Upper lobe of right lung (tissue), 1 donor: ENCODE data around the gene P2RX7. TPM values are rescaled to one million over a fixed set of nuclear protein-coding genes. Genes with fewer than 3 reads are reported as not detected.
A peak's percentile ranks its signal among the peaks of the same experiment; 100 is the strongest.
"Not testable (repeated sequence)": the region's sequence is repeated elsewhere in the genome, so short reads cannot be mapped to it uniquely, and the experiment has no call there.

Source experiments
- ATAC-seq: fragments of 200-7000 bp; cut with Tn5 transposase; one replicate; pipeline ENCODE4 v1.9.1; 2020; ENCODE audit warnings: mild to moderate bottlenecking, moderate library complexity
- DNase-seq: peaks from one replicate; pipeline ENCODE4 v3.0.0-alpha.2; 2020
- H3K27ac ChIP-seq: fragments of 200-600 bp; one replicate; pipeline ENCODE4 v1.8.0; 2022
- H3K27me3 ChIP-seq: fragments of 200-600 bp; one replicate; pipeline ENCODE4 v1.8.0; 2022; ENCODE audit warnings: mild to moderate bottlenecking
- H3K36me3 ChIP-seq: fragments of 200-600 bp; one replicate; pipeline ENCODE4 v1.8.0; 2022
- H3K4me1 ChIP-seq: fragments of 200-600 bp; one replicate; pipeline ENCODE4 v1.8.0; 2022
- H3K4me3 ChIP-seq: fragments of 200-600 bp; one replicate; pipeline ENCODE4 v1.8.0; 2022; ENCODE audit warnings: mild to moderate bottlenecking
- H3K9me3 ChIP-seq: fragments of 200-600 bp; one replicate; pipeline ENCODE4 v1.8.0; 2022
- CTCF ChIP-seq: fragments of 200-600 bp; IDR thresholded peaks from one replicate; pipeline ENCODE4 v1.8.0; 2022; ENCODE audit warnings: antibody characterized with exemption
- intact Hi-C: fragments of 100-400 bp; cut with DNase I; formaldehyde crosslinking; loops from one replicate; pipeline ENCODE4 v1.11.0; 2022
- total RNA-seq: library from RNA; stranded (reverse); fragmentation: NEBNext Ultra II Directional; extraction: Animal tissue kit (Norgen Biotek cat#: 25700); gene quantifications from one replicate; pipeline ENCODE4 v1.2.1, GENCODE V29; 2021
- donor health status: DM: no; HTN: yes; CAD: no; lungs with severe emphysema.

The P2RX7 gene
- total RNA-seq, 1 donor from 2014 or later: 20.1 TPM

- ATAC-seq: no peak
- peaks cover 23% of the 10 kb centered on the region for H3K36me3 ChIP-seq
- no peaks in the 10 kb centered on the region for H3K4me1 ChIP-seq
- H3K4me3 ChIP-seq: no peak overlapping the region
- intact Hi-C loops: no loop called here
- H3K9me3 ChIP-seq: no peaks in the 10 kb centered on the region
- no peaks in the 10 kb centered on the region for H3K27me3 ChIP-seq
- no peak for DNase-seq
- H3K27ac ChIP-seq: no peak overlapping the region
- no peak for TF ChIP-seq CTCF
These were observed 90.2 kb downstream of the P2RX7 start for GRCh38 chr12:121222847-121223246.

GRCh38 chr12:121223292-121224285, 90.9 kb downstream of the P2RX7 start:
- peaks cover 25% of the 10 kb centered on the region for H3K36me3 ChIP-seq

GRCh38 chr12:121224591-121224990, 91.9 kb downstream of the P2RX7 start:
- DNase-seq: no peak
- Histone ChIP-seq H3K36me3 (peaks cover 33% of the 10 kb centered on the region), H3K4me1 (no peaks in the 10 kb centered on the region), H3K27ac (no peak overlapping the region), H3K27me3 (no peaks in the 10 kb centered on the region), H3K4me3 (no peak overlapping the region), H3K9me3 (no peaks in the 10 kb centered on the region)
- no peak for ATAC-seq
- no peak for TF ChIP-seq CTCF
- intact Hi-C loops: no loop called here

More at GRCh38 chr12:121223292-121224285, 90.9 kb downstream of the P2RX7 start:
- H3K4me1 ChIP-seq: no peaks in the 10 kb centered on the region
- no peaks in the 10 kb centered on the region for H3K27me3 ChIP-seq
- intact Hi-C loops: no loop called here
- H3K27ac ChIP-seq: no peak overlapping the region
- DNase-seq: no peak
- no peak overlapping the region for H3K4me3 ChIP-seq
- TF ChIP-seq CTCF: peak; percentile 7
- peak; percentile 19 for ATAC-seq
- H3K9me3 ChIP-seq: no peaks in the 10 kb centered on the region

- Histone ChIP-seq H3K27me3 (no peaks in the 10 kb centered on the region), H3K36me3 (peaks cover 33% of the 10 kb centered on the region), H3K27ac (peak overlapping the region; percentile 67), H3K9me3 (no peaks in the 10 kb centered on the region), H3K4me3 (no peak overlapping the region), H3K4me1 (peaks cover 6% of the 10 kb centered on the region)
- TF ChIP-seq CTCF: no peak
- intact Hi-C loops: no loop called here
- no peak for DNase-seq
- no peak for ATAC-seq
These were observed 93.7 kb downstream of the P2RX7 start for GRCh38 chr12:121226399-121226798.

- H3K9me3 ChIP-seq, DNase-seq, ATAC-seq, H3K4me1 ChIP-seq, H3K4me3 ChIP-seq, H3K27me3 ChIP-seq, intact Hi-C loops: not testable (repeated sequence)
- peak overlapping the region; percentile 67 for H3K27ac ChIP-seq
- H3K36me3 ChIP-seq: peaks cover 30% of the 10 kb centered on the region
These were observed 94.2 kb downstream of the P2RX7 start for GRCh38 chr12:121226871-121227270.

GRCh38 chr12:121227294-121227693, 94.6 kb downstream of the P2RX7 start:
- Histone ChIP-seq H3K9me3 (no peaks in the 10 kb centered on the region), H3K27me3 (no peaks in the 10 kb centered on the region), H3K4me1 (peaks cover 6% of the 10 kb centered on the region), H3K4me3 (no peak overlapping the region), H3K36me3 (peaks cover 29% of the 10 kb centered on the region), H3K27ac (peak overlapping the region; percentile 67)
- DNase-seq: peak; percentile 85
- intact Hi-C loops: no loop called here
- peak; percentile 82 for ATAC-seq
- no peak for TF ChIP-seq CTCF
